ENCODE results near the gene WDR49. TPM values are rescaled to one million over a fixed set of nuclear protein-coding genes. Genes with fewer than 3 reads are reported as not detected.

Gene WDR49
- total RNA-seq, 1 donor from 2014 or later: 1.2 TPM

DNA sequence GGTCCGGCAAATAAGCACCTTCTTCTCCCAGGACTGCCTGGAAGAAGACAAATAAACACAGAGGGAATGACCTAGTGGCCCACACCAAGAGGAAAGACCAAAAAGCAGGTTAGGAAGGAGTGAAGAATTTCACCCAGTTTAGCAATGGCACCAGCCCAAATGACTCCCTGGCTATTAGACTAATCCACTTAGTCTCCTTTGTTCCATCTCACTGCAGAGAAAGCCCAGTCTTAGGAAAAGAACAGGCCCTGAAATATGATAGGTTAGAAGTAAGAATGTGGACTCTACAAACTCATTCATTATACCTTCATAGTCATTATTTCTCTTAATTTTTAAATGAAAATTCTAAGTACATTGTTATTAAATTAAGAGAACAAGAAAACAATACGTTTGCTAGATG is 203.1 kb downstream of the WDR49 start:
- Mint-ChIP-seq H3K9me3 (no peaks in the 10 kb centered on the region), H3K36me3 (no peaks in the 10 kb centered on the region), H3K4me3 (no peak overlapping the region), H3K27ac (no peak overlapping the region), H3K4me1 (ENCODE audit: unreplicated experiment) (no peaks in the 10 kb centered on the region), H3K27me3 (no peaks in the 10 kb centered on the region)
- TF ChIP-seq, protein P1, sequence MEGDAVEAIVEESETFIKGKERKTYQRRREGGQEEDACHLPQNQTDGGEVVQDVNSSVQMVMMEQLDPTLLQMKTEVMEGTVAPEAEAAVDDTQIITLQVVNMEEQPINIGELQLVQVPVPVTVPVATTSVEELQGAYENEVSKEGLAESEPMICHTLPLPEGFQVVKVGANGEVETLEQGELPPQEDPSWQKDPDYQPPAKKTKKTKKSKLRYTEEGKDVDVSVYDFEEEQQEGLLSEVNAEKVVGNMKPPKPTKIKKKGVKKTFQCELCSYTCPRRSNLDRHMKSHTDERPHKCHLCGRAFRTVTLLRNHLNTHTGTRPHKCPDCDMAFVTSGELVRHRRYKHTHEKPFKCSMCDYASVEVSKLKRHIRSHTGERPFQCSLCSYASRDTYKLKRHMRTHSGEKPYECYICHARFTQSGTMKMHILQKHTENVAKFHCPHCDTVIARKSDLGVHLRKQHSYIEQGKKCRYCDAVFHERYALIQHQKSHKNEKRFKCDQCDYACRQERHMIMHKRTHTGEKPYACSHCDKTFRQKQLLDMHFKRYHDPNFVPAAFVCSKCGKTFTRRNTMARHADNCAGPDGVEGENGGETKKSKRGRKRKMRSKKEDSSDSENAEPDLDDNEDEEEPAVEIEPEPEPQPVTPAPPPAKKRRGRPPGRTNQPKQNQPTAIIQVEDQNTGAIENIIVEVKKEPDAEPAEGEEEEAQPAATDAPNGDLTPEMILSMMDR (conservative IDR thresholded peaks at IDR 0.05): no peak
- no peak for DNase-seq (ENCODE audit: extremely low spot score, unreplicated experiment)

DNA sequence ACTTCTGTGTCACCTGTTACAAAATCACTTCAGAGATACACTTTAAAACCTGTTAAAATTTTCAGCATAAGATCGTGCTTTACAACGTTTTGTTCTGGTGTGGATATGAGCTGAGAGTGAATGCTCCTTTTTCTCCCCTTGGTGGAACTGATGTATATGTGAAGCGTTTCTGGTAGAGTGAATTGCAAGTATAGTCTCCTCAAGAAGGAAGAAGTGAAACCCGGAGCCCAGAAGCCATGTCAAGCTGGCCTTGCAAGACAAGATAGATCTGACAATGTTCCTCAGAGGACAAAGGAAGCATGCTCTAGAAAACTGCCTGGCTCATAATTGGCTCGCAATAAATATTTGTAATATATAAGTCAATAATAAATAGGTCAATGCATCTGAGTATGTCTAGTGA is 203.5 kb downstream of the WDR49 start:
- Mint-ChIP-seq H3K9me3 (no peaks in the 10 kb centered on the region), H3K4me1 (ENCODE audit: unreplicated experiment) (no peaks in the 10 kb centered on the region), H3K4me3 (no peak overlapping the region), H3K36me3 (no peaks in the 10 kb centered on the region), H3K27ac (no peak overlapping the region), H3K27me3 (no peaks in the 10 kb centered on the region)
- TF ChIP-seq, protein P1 (conservative IDR thresholded peaks at IDR 0.05): no peak
- no peak for DNase-seq (ENCODE audit: extremely low spot score, unreplicated experiment)

DNA sequence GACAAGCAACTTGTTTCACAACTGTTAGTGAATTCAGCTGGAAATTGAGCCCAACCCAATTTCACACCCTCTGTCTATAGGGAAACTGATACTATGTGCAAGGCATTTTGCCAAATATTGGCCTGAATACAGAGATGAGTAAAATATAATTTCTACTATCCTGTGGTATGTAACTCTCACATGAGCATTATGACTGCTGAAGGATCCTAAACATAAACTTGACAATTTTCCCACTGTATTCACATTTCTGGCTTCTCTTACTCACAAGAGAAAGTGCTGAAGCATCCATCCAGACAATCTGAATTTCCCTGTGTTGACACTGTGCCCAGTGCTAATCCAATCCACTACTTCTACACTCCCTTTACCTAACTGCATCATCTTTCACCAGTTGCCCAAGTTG is 208.3 kb downstream of the WDR49 start:
- Mint-ChIP-seq H3K4me1 (ENCODE audit: unreplicated experiment) (no peaks in the 10 kb centered on the region), H3K27ac (no peak overlapping the region), H3K27me3 (no peaks in the 10 kb centered on the region), H3K9me3 (no peaks in the 10 kb centered on the region), H3K36me3 (no peaks in the 10 kb centered on the region), H3K4me3 (no peak overlapping the region)
- DNase-seq (ENCODE audit: extremely low spot score, unreplicated experiment): no peak
- TF ChIP-seq, protein P1 (conservative IDR thresholded peaks at IDR 0.05): no peak

DNA sequence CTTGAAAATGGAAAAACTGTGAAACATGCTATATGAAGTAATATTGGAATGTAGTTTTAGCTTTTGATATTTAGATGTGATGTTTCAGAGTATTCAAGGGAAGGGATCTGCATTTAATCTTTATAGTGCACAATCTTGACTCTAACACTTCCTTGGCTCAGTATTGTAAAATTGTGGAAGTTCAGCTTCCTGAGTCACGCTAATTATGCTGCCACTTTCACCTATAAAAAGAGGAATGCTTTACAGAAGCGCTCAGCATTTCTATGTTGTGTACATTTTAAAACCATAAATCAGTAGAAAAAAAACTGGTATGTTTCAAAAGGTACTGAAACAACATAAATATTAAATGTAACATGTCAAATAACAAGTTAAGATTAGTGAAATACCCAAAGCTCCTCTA is 212.5 kb downstream of the WDR49 start:
- H3K4me1 Mint-ChIP-seq (ENCODE audit: unreplicated experiment): no peaks in the 10 kb centered on the region
- H3K27ac Mint-ChIP-seq: no peak overlapping the region
- H3K27me3 Mint-ChIP-seq: no peaks in the 10 kb centered on the region
- no peak overlapping the region for H3K4me3 Mint-ChIP-seq
- no peaks in the 10 kb centered on the region for H3K9me3 Mint-ChIP-seq
- no peak for DNase-seq (ENCODE audit: extremely low spot score, unreplicated experiment)
- TF ChIP-seq, protein P1 (conservative IDR thresholded peaks at IDR 0.05): no peak
- H3K36me3 Mint-ChIP-seq: no peaks in the 10 kb centered on the region

DNA sequence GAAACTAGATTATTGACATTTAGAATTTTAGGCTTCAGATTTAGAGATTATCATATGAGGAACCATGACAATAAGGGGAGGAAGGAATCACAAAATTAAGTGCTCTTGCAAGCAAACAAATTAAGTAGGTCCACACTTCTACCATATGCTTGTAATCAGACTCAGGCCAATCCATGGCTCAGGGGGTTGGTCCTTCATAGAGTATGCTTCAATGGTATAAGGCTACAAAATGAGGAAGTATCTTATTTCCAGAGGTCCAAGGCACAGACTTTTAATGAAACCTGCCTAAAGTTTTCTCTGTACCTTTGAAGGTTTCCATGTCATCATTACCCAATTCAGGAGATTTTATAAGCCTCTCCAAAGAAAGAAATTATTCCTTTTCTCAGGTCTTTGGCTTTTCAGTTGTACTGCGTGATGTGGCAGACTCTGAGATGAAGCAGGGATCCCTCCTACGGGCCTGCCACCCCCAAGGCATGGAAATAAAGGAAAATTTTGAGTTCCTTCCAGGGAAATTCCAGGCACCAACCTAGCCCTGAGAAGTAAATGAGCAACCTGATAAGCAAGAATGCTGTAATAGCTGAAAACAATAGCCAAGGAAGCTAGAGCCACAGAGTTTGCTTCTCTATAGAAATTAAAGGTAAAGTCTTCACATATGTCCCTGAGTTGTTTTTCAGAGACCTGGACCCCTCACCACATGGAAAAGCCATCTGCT is 216.2 kb downstream of the WDR49 start:
- Mint-ChIP-seq H3K9me3 (no peaks in the 10 kb centered on the region), H3K4me1 (ENCODE audit: unreplicated experiment) (no peaks in the 10 kb centered on the region), H3K4me3 (no peak overlapping the region), H3K27me3 (no peaks in the 10 kb centered on the region), H3K27ac (no peak overlapping the region), H3K36me3 (no peaks in the 10 kb centered on the region)
- TF ChIP-seq, protein P1 (conservative IDR thresholded peaks at IDR 0.05): no peak
- DNase-seq (ENCODE audit: extremely low spot score, unreplicated experiment): no peak

Other genes starting within 250 kb of the WDR49 start
- gene SERPINI2, start 179.9 kb downstream of the WDR49 start, total RNA-seq (ENCODE audit: low replicate concordance): 0.70 TPM in 1 of 2 replicates, not detected in the other
- 43.3 and 58.9 TPM in 2 replicates for gene PDCD10, start 81.0 kb upstream of the WDR49 start, total RNA-seq (ENCODE audit: low replicate concordance)
- 27.2 and 33.8 TPM in 2 replicates for gene SERPINI1, start 81.8 kb upstream of the WDR49 start, total RNA-seq (ENCODE audit: low replicate concordance)